Upper lobe of left lung (tissue), 6 donors: ENCODE results near the gene CDIPT. TPM values are rescaled to one million over a fixed set of nuclear protein-coding genes. Genes with fewer than 3 reads are reported as not detected.
A peak's percentile ranks its signal among the peaks of the same experiment; 100 is the strongest.

Experiments
- ATAC-seq, 2 donors: fragments of 200-7000 bp; cut with Tn5 transposase; one replicate each; pipeline ENCODE4 v1.9.1; 2022; ENCODE audit warnings: mild to moderate bottlenecking in 2 of 2, moderate library complexity in 2 of 2; ENCODE audit not compliant: low FRiP score in 2 of 2
- DNase-seq, 2 donors: peaks; one replicate each; pipeline ENCODE4 v3.0.0-alpha.2; 2019 to 2020
- H3K27ac ChIP-seq, 4 donors: fragments of 200-600 bp; sonication (generic); one replicate each; pipeline ENCODE4 v1.5.1; 2016 to 2019
- H3K27me3 ChIP-seq, 4 donors: fragments of 200-600 bp; sonication (generic); one replicate each; pipeline ENCODE4 v1.5.1; 2017 to 2019
- H3K36me3 ChIP-seq, 4 donors: fragments of 200-600 bp; sonication (generic); one replicate each; pipeline ENCODE4 v1.5.1; 2016 to 2019
- H3K4me1 ChIP-seq, 4 donors: fragments of 200-600 bp; sonication (generic); one replicate each; pipeline ENCODE4 v1.5.1; 2018 to 2019
- H3K4me3 ChIP-seq, 4 donors: fragments of 200-600 bp; sonication (generic); one replicate each; pipeline ENCODE4 v1.5.1; 2017 to 2019; ENCODE audit warnings: mild to moderate bottlenecking in 2 of 4, moderate library complexity in 1 of 4
- H3K9me3 ChIP-seq, 4 donors: fragments of 200-600 bp; sonication (generic); one replicate each; pipeline ENCODE4 v1.5.1; 2018 to 2019
- CTCF ChIP-seq, 6 experiments: fragments of 450-650 bp in 4 of 6; fragments of 200-600 bp in 2 of 6; sonication (generic) in 2 of 6; IDR thresholded peaks; one replicate each; pipeline ENCODE4 v1.5.1; 2016 to 2019; ENCODE audit warnings: antibody characterized with exemption in 6 of 6
- EP300 ChIP-seq, 4 donors: sonication (generic); formaldehyde crosslinking; IDR thresholded peaks; one replicate each; pipeline ENCODE4 v1.5.1; 2017; ENCODE audit warnings: antibody characterized with exemption in 4 of 4, control low read depth in 2 of 4
- POLR2A ChIP-seq, 4 donors: fragments of 450-650 bp; IDR thresholded peaks; one replicate each; pipeline ENCODE4 v1.5.1; 2016 to 2017; ENCODE audit warnings: antibody characterized with exemption in 4 of 4, mild to moderate bottlenecking in 2 of 4
- POLR2AphosphoS5 ChIP-seq, 2 donors: sonication (generic); formaldehyde crosslinking; IDR thresholded peaks; one replicate each; pipeline ENCODE4 v1.5.1; 2017; ENCODE audit warnings: antibody characterized with exemption in 2 of 2
- WGBS, 2 donors: methylation state at CpG; one replicate each; pipeline ENCODE4 v1.1.5; 2017 to 2018; 5-methylcytosine and 5-hydroxymethylcytosine counted together
- total RNA-seq, 6 donors: library from RNA; depleted of rRNA in 4 of 6; stranded (reverse); fragments of >200 nt in 4 of 6; gene quantifications; one replicate each; pipeline versions ENCODE4 v1.1.0 to v1.2.1, GENCODE V29; 2016 to 2021
- donor health status: DM: no; HTN: no; CAD: no; lungs with moderate emphysema.
- donor health status: DM: no; HTN: yes; CAD: no; lungs with severe emphysema.

CDIPT gene
- total RNA-seq, 6 donors from 2014 or later = 60.3 to 119 (median 94.4) TPM

GRCh38 chr16:29849505-29849904, 13.5 kb downstream of the CDIPT start:
- Histone ChIP-seq H3K36me3 (peaks cover 16 to 43% (median 39%) of the 10 kb centered on the region in 4 donors), H3K27me3 (no peaks in the 10 kb centered on the region), H3K4me1 (peaks cover 4 to 27% (median 14%) of the 10 kb centered on the region in 4 donors), H3K9me3 (no peaks in the 10 kb centered on the region), H3K4me3 (no peak overlapping the region), H3K27ac (peak overlapping the region in 1 of 4 donors; percentile 34)
- TF ChIP-seq POLR2AphosphoS5 (IDR thresholded peaks at IDR 0.05) (no peak), CTCF (IDR thresholded peaks at IDR 0.05) (no peak), EP300 (IDR thresholded peaks at IDR 0.05) (no peak), POLR2A (IDR thresholded peaks at IDR 0.05) (no peak)
- ATAC-seq (peak in 1 of 2 donors; percentile 32), DNase-seq (no peak)
- 58 to 64% methylated on average over 5 of the region's 5 CpGs for WGBS, 2 donors

GRCh38 chr16:29848420-29849297, 14.4 kb downstream of the CDIPT start:
- Histone ChIP-seq H3K27me3 (no peaks in the 10 kb centered on the region), H3K27ac (peak overlapping the region in 1 of 4 donors; percentile 35), H3K9me3 (no peaks in the 10 kb centered on the region), H3K36me3 (peaks cover 20 to 51% (median 46%) of the 10 kb centered on the region in 4 donors), H3K4me3 (no peak overlapping the region), H3K4me1 (peaks cover 4 to 27% (median 16%) of the 10 kb centered on the region in 4 donors)
- ATAC-seq (peak; percentile 81 to 88), DNase-seq (peak; percentile 82 to 94)
- WGBS, 2 donors = 44 to 60% methylated on average over 9 to 15 of the region's 15 CpGs
- peak; percentile 15 to 43 for TF ChIP-seq POLR2AphosphoS5 (IDR thresholded peaks at IDR 0.05)
- no peak for TF ChIP-seq POLR2A (IDR thresholded peaks at IDR 0.05)
- TF ChIP-seq CTCF (IDR thresholded peaks at IDR 0.05) = peak; percentile 79 to 93 (median 90)
- no peak for TF ChIP-seq EP300 (IDR thresholded peaks at IDR 0.05)

GRCh38 chr16:29845656-29846055, 17.4 kb downstream of the CDIPT start:
- ATAC-seq (no peak), DNase-seq (peak; percentile 68 to 75)
- Histone ChIP-seq H3K27ac (peak overlapping the region in 3 of 4 donors; percentile 55 to 65 (median 65)), H3K4me1 (peaks cover 4 to 27% (median 16%) of the 10 kb centered on the region in 4 donors), H3K4me3 (no peak overlapping the region), H3K9me3 (no peaks in the 10 kb centered on the region), H3K36me3 (peaks cover 36 to 79% (median 73%) of the 10 kb centered on the region in 4 donors), H3K27me3 (no peaks in the 10 kb centered on the region)
- no peak for TF ChIP-seq EP300 (IDR thresholded peaks at IDR 0.05)
- WGBS, 2 donors = 69 to 86% methylated on average over 13 to 16 of the region's 18 CpGs

- Histone ChIP-seq H3K27ac (peak overlapping the region; percentile 12 to 65 (median 60)), H3K27me3 (no peaks in the 10 kb centered on the region), H3K4me3 (no peak overlapping the region), H3K9me3 (no peaks in the 10 kb centered on the region), H3K36me3 (peaks cover 45 to 88% (median 82%) of the 10 kb centered on the region in 4 donors), H3K4me1 (peaks cover 4 to 27% (median 15%) of the 10 kb centered on the region in 4 donors)
- peak; percentile 75 to 87 for DNase-seq
- TF ChIP-seq CTCF (IDR thresholded peaks at IDR 0.05) (no peak), EP300 (IDR thresholded peaks at IDR 0.05) (peak in 2 of 4 donors; percentile 46 to 65), POLR2AphosphoS5 (IDR thresholded peaks at IDR 0.05) (peak in 1 of 2 donors; percentile 16), POLR2A (IDR thresholded peaks at IDR 0.05) (no peak)
- 88% methylated on average over 26 of the region's 28 CpGs for WGBS, 2 donors
- peak; percentile 14 to 61 for ATAC-seq
Measured at GRCh38 chr16:29844575-29845331, 18.3 kb downstream of the CDIPT start.

- DNase-seq (no peak), ATAC-seq (no peak)
- 96 to 97% methylated on average over 8 of the region's 8 CpGs for WGBS, 2 donors
- H3K27ac ChIP-seq = peak overlapping the region; percentile 12 to 61 (median 48)
- H3K36me3 ChIP-seq = peaks cover 45 to 96% (median 89%) of the 10 kb centered on the region in 4 donors
- peaks cover 0 to 20% (median 13%) of the 10 kb centered on the region in 4 donors for H3K4me1 ChIP-seq
- no peaks in the 10 kb centered on the region for H3K27me3 ChIP-seq
- H3K4me3 ChIP-seq = no peak overlapping the region
- no peaks in the 10 kb centered on the region for H3K9me3 ChIP-seq
- TF ChIP-seq EP300 (IDR thresholded peaks at IDR 0.05) (no peak), POLR2A (IDR thresholded peaks at IDR 0.05) (no peak), CTCF (IDR thresholded peaks at IDR 0.05) (no peak), POLR2AphosphoS5 (IDR thresholded peaks at IDR 0.05) (no peak)
Measured at GRCh38 chr16:29843931-29844330, 19.1 kb downstream of the CDIPT start.
